Fibroblast of villous mesenchyme (primary cell): ENCODE results near the gene AMER3. TPM values are rescaled to one million over a fixed set of nuclear protein-coding genes. Genes with fewer than 3 reads are reported as not detected.
"Not testable (repeated sequence)": the region's sequence is repeated elsewhere in the genome, so short reads cannot be mapped to it uniquely, and the experiment has no call there.

ENCODE experiments used
- DNase-seq: peaks from one replicate; pipeline ENCODE4 v3.0.0-alpha.2; 2010; ENCODE audit warnings: low read depth
- H3K4me3 ChIP-seq: 2 replicates; pipeline ENCODE4 v1.5.1; 2011; ENCODE audit warnings: low read depth, mild to moderate bottlenecking, low read length
- CTCF ChIP-seq: IDR thresholded peaks from 2 replicates; pipeline ENCODE4 v1.5.1; 2012; ENCODE audit warnings: low read depth, mild to moderate bottlenecking, low read length; ENCODE audit not compliant: insufficient read depth
- total RNA-seq: library from RNA; depleted of rRNA; stranded (reverse); fragments of >200 nt; gene quantifications from 2 replicates; pipeline ENCODE4 v1.2.3, GENCODE V29; 2012

AMER3 gene
- total RNA-seq, 1 donor, result not detected

GRCh38 chr2:130728007-130728454, 27.3 kb upstream of the AMER3 start:
- no peak for DNase-seq
- H3K4me3 ChIP-seq, result peak overlapping the region; percentile 64
- TF ChIP-seq CTCF, result no peak

GRCh38 chr2:130728549-130729316, 26.6 kb upstream of the AMER3 start, which contains the start of gene GPR148:
GPR148 (plus strand) TSS chr2:130729070; CDS start chr2:130729152, 82 bp downstream.
- H3K4me3 ChIP-seq, result peak within 1 kb of the TSS; percentile 64
- DNase-seq, result no peak
- TF ChIP-seq CTCF, result no peak

- no peak overlapping the region for H3K4me3 ChIP-seq
- no peak for DNase-seq
- no peak for TF ChIP-seq CTCF
Measured at GRCh38 chr2:130729322-130730299, 25.7 kb upstream of the AMER3 start.

- not testable (repeated sequence) for H3K4me3 ChIP-seq, DNase-seq
Measured at GRCh38 chr2:130732257-130732656, 23.1 kb upstream of the AMER3 start.

GRCh38 chr2:130735200-130735599, 20.1 kb upstream of the AMER3 start:
- H3K4me3 ChIP-seq, result no peak overlapping the region
- DNase-seq, result no peak
- no peak for TF ChIP-seq CTCF

- DNase-seq, result no peak
- no peak for TF ChIP-seq CTCF
- no peak overlapping the region for H3K4me3 ChIP-seq
Measured at GRCh38 chr2:130736487-130736886, 18.9 kb upstream of the AMER3 start.

- no peak for DNase-seq
- no peak overlapping the region for H3K4me3 ChIP-seq
- no peak for TF ChIP-seq CTCF
Measured at GRCh38 chr2:130737592-130737991, 17.7 kb upstream of the AMER3 start.
